ENCODE measurements around the gene PPP1R15A.
"Not testable (repeated sequence)": the region's sequence is repeated elsewhere in the genome, so short reads cannot be mapped to it uniquely, and the experiment has no call there.

The PPP1R15A gene

GRCh38 chr19:48873476-48874302 is 1.5 kb downstream of the PPP1R15A start:
- Mint-ChIP-seq H3K4me3 (peak overlapping the region; percentile 99), H3K36me3 (ENCODE audit: low read depth) (peaks cover 47% of the 10 kb centered on the region), H3K27me3 (ENCODE audit: low read depth, poor library complexity) (peaks cover 3% of the 10 kb centered on the region), H3K9me3 (no peaks in the 10 kb centered on the region), H3K27ac (peak overlapping the region; percentile 100), H3K4me1 (peaks cover 59% of the 10 kb centered on the region)
- TF ChIP-seq CTCF (IDR thresholded peaks at IDR 0.05): no peak
- DNase-seq: no peak

- peaks cover 48% of the 10 kb centered on the region for H3K36me3 Mint-ChIP-seq (ENCODE audit: low read depth)
Measured at GRCh38 chr19:48874303-48875135, 2.3 kb downstream of the PPP1R15A start.

GRCh38 chr19:48876043-48876981 is 4.1 kb downstream of the PPP1R15A start:
- peak overlapping the region; percentile 99 for H3K4me3 Mint-ChIP-seq
- peak overlapping the region; percentile 78 for H3K27ac Mint-ChIP-seq
- DNase-seq; H3K27me3 Mint-ChIP-seq (ENCODE audit: low read depth, poor library complexity); H3K9me3 Mint-ChIP-seq: not testable (repeated sequence)
- peaks cover 53% of the 10 kb centered on the region for H3K4me1 Mint-ChIP-seq
- H3K36me3 Mint-ChIP-seq (ENCODE audit: low read depth): peaks cover 48% of the 10 kb centered on the region

More at GRCh38 chr19:48874303-48875135, 2.3 kb downstream of the PPP1R15A start:
- peaks cover 53% of the 10 kb centered on the region for H3K4me1 Mint-ChIP-seq
- TF ChIP-seq CTCF (IDR thresholded peaks at IDR 0.05): no peak
- peaks cover 3% of the 10 kb centered on the region for H3K27me3 Mint-ChIP-seq (ENCODE audit: low read depth, poor library complexity)
- DNase-seq: no peak
- H3K9me3 Mint-ChIP-seq: no peaks in the 10 kb centered on the region
- peak overlapping the region; percentile 99 for H3K4me3 Mint-ChIP-seq
- H3K27ac Mint-ChIP-seq: peak overlapping the region; percentile 100

GRCh38 chr19:48877855-48878195 is 5.6 kb downstream of the PPP1R15A start:
- Mint-ChIP-seq H3K27me3 (ENCODE audit: low read depth, poor library complexity) (peaks cover 13% of the 10 kb centered on the region), H3K9me3 (peaks cover 11% of the 10 kb centered on the region)

GRCh38 chr19:48878196-48879024 is 6.2 kb downstream of the PPP1R15A start:
- Mint-ChIP-seq H3K36me3 (ENCODE audit: low read depth) (peaks cover 41% of the 10 kb centered on the region), H3K27me3 (ENCODE audit: low read depth, poor library complexity) (peaks cover 13% of the 10 kb centered on the region)

More at GRCh38 chr19:48877855-48878195, 5.6 kb downstream of the PPP1R15A start:
- H3K27ac Mint-ChIP-seq: no peak overlapping the region
- no peak for DNase-seq
- no peak overlapping the region for H3K4me3 Mint-ChIP-seq
- H3K36me3 Mint-ChIP-seq (ENCODE audit: low read depth): peaks cover 47% of the 10 kb centered on the region
- H3K4me1 Mint-ChIP-seq: peaks cover 43% of the 10 kb centered on the region
- no peak for TF ChIP-seq CTCF (IDR thresholded peaks at IDR 0.05)

More at GRCh38 chr19:48878196-48879024, 6.2 kb downstream of the PPP1R15A start:
- TF ChIP-seq CTCF (IDR thresholded peaks at IDR 0.05): no peak
- H3K4me1 Mint-ChIP-seq: peaks cover 37% of the 10 kb centered on the region
- no peak for DNase-seq
- H3K9me3 Mint-ChIP-seq: peaks cover 15% of the 10 kb centered on the region
- H3K4me3 Mint-ChIP-seq: no peak overlapping the region
- H3K27ac Mint-ChIP-seq: no peak overlapping the region

Measured in nephron progenitor cell (in vitro differentiated cells).